Measurements from ENCODE around the gene CENPX.

CENPX gene

DNA sequence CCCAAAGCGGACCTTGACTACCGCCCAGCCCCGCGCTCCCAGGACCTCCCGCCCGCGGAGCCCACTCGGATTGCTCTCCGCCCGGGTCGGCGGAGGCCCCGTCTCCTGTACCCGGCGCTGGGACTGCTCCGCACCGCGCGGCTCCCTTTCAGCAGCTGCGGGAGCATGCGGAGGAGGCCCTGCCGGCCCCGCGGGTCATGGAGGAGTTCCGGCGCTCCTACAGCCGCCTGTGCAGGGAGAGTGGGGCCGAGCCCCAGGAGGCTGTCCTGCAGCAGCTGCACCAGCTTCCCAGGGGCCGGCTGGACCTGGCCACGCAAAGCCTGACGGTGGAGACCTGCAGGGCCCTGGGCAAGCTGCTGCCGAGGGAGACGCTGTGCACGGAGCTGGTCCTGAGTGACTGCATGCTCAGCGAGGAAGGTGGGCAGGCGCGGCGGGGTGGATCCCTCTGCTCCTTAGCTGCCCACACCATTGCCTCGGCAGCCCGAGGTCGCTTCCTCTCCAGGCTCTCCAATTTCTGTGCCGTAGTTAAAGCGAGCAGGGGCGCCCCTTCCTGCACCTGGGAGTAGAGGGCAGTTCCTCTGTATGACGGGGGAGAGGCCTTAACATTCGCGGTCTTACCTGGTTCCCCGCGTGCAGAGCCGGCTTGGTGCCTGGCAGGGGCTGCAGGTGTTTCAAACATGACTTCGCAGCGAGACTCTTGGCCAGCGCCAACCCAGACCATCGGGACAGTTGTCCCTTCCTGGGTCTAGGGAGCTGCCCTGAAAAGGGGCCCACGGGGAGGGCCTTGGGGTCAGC is 966 bp upstream of the CENPX start:
- no peak for DNase-seq (ENCODE audit: low read depth in 2 of 2)

GRCh38 chr17:82022981-82023446 is 336 bp upstream of the CENPX start, which contains the start of gene LRRC45:
Gene LRRC45 (plus strand): TSS chr17:82023305. CDS start chr17:82023644, 339 bp downstream.
- peak; percentile 100 for DNase-seq (ENCODE audit: low read depth in 2 of 2)

DNA sequence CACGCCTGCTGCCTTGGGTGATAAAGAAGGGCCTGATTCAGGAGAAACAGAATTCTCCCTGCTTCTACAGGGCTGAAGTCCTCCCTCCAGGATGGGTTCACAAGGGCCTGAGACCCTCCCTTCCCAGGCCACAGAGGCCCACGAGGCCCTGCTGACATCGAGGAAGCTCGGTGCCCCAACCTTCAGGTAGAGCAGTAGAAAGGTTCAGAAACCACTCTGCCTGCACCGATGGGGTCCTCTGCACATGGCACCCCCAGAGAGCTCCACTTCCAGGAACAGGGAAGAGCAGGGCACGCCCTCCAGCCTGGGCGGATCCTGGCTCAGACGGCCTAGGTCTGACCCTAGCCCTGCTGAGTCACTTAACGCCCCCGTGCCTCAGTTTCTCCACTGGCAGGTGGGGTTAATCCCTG is 773 bp downstream of the CENPX start:
- no peak for DNase-seq (ENCODE audit: low read depth in 2 of 2)

- peak in 1 of 2 donors; percentile 57 for DNase-seq (ENCODE audit: low read depth in 2 of 2)
These were observed 1.4 kb downstream of the CENPX start for GRCh38 chr17:82021107-82021899.

GRCh38 chr17:82020572-82021106 is 2.0 kb downstream of the CENPX start:
- DNase-seq (ENCODE audit: low read depth in 2 of 2) = no peak

- DNase-seq (ENCODE audit: low read depth in 2 of 2) = peak; percentile 70 to 74
These were observed 2.7 kb downstream of the CENPX start for GRCh38 chr17:82019690-82020571.

- no peak for DNase-seq (ENCODE audit: low read depth in 2 of 2)
These were observed 3.5 kb downstream of the CENPX start for GRCh38 chr17:82018989-82019689.

- no peak for DNase-seq (ENCODE audit: low read depth in 2 of 2)
These were observed 4.3 kb downstream of the CENPX start for GRCh38 chr17:82018152-82018988.

DNA sequence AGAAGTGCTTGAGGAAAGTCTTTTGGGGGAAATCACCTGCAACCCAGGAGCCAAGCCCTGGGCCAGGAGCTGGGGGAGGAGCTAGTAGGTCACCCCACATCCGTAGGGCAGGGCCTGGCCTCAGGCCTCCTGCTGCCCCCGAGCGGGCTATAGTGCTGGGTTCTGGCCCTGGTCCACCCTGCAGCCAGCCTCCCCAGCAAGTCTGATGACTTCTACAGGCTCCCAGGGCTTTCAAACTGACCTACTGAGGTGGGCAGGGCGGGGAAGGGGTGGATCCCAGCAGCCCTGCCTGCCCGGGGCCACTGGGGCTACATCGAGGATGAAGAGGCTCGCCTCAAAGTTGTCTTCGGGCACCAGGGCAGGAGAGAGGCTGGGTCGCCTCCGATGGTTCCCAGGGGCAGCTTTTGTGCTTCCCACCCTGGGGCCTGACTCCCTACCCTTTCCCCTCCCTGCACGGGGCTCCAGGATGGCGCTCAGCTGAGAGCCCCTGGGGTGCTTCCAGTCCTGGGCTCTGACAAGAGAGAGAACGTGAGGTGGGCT is 5.0 kb downstream of the CENPX start:
- no peak for DNase-seq (ENCODE audit: low read depth in 2 of 2)

DNA sequence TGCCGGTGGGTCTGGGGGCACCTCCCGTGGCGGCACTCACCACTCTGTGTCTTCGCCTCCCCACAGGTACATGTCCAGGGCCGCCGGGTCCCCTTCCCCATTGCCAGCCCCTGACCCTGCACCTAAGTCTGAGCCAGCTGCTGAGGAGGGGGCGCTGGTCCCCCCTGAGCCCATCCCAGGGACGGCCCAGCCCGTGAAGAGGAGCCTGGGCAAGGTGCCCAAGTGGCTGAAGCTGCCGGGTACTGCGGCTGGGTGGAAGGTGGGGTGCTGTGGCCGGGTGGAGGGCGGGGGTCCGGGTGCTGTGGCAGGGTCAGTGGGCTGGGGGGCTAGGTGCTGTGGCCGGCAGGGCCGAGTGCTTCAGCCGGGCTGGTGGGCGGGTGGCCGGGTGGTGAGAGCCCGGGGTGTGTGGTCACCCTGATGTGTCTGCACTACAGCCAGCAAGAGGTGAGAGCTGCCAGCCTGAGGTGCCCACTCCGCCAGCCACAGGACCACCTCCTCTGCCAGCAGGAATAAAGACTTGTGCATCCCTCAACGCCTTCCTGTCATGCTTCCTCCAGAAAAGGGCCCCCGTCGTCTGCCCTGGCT is 5.7 kb downstream of the CENPX start:
- DNase-seq (ENCODE audit: low read depth in 2 of 2) = no peak

DNA sequence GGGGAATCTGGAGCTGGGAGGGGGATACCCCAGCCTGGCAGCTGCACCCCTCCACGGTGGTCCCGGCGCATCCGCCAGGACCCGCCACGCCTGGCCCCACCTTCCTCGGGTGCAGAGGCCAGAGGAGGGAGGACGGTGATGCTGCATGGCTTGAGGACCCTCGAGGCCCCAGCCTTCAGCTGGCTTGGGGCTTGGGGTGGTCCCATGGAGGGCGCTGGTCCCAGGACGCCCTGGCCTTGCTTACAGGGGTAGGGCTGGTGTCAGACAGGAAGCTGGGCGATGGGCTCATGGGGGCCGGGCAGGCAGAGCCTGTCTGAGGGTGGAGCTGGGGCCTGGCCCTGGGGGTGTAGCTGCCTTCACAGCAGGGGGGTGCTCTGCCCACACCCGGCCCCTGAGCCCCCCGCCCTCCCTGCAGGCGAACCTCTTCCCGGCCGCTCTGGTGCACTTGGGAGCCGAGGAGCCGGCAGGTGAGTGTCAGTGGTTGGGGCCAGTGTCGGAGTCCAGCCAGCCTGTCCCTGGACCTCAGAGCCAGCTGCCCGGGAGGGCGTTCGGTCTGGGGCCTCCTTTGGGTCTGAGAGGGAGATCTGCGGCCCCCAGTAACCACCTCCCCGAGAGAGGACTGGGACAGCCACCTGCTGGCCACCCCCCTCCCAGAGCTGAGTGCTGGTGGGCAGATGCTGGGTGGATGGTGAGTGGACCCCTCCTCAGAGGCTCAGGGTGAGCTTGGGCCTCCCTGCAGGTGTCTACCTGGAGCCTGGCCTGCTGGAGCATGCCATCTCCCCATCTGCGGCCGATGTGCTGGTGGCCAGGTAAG is 6.4 kb downstream of the CENPX start:
- DNase-seq (ENCODE audit: low read depth in 2 of 2) = no peak

GRCh38 chr17:82015311-82015971 is 7.2 kb downstream of the CENPX start:
- no peak for DNase-seq (ENCODE audit: low read depth in 2 of 2)

- no peak for DNase-seq (ENCODE audit: low read depth in 2 of 2)
These were observed 7.7 kb downstream of the CENPX start for GRCh38 chr17:82014971-82015310.

- no peak for DNase-seq (ENCODE audit: low read depth in 2 of 2)
These were observed 8.2 kb downstream of the CENPX start for GRCh38 chr17:82014432-82014831.

- DNase-seq (ENCODE audit: low read depth in 2 of 2) = no peak
These were observed 8.8 kb downstream of the CENPX start for GRCh38 chr17:82013772-82014321.

GRCh38 chr17:82013341-82013740 is 9.3 kb downstream of the CENPX start:
- no peak for DNase-seq (ENCODE audit: low read depth in 2 of 2)

- no peak for DNase-seq (ENCODE audit: low read depth in 2 of 2)
These were observed 9.9 kb downstream of the CENPX start for GRCh38 chr17:82012640-82013295.

All from stimulated activated CD4-positive, alpha-beta T cell treated with anti-CD3 and anti-CD28 coated beads, Interleukin-4, amount 100 ng/mL, for 48 hours (primary cell).